Endothelial cell of umbilical vein (primary cell): ENCODE results near the gene TLR1. TPM values are rescaled to one million over a fixed set of nuclear protein-coding genes. Genes with fewer than 3 reads are reported as not detected.
"Not testable (repeated sequence)": the region's sequence is repeated elsewhere in the genome, so short reads cannot be mapped to it uniquely, and the experiment has no call there.

Experiments
- BruUV-seq: library from RNA; stranded (reverse); fragments of 400-500 nt; replicated peaks from 2 replicates; lab custom pipeline; 2021; lab: Mats Ljungman, UMichigan
- CTCF ChIA-PET: fragments of 300-600, 350-600 bp; sonication (Branson Sonifier 250); formaldehyde crosslinking; loops from one replicate; lab custom pipeline; 2021; ENCODE audit warnings: antibody characterized with exemption, inconsistent platforms; lab: Charles Lee
- POLR2A ChIA-PET: fragments of 300-600, 350-600 bp; sonication (Branson Sonifier 250); formaldehyde crosslinking; loops from one replicate; lab custom pipeline; 2021; ENCODE audit warnings: antibody characterized with exemption, inconsistent platforms; lab: Charles Lee
- DNase-seq: peaks from one replicate; pipeline ENCODE4 v3.0.0-alpha.2; 2011; ENCODE audit warnings: low read depth, low spot score
- FAIRE-seq: peaks from 2 replicates; lab custom pipeline; 2011; peaks lifted over from hg19 to GRCh38; lab: Jason Lieb, UNC
- H2AFZ ChIP-seq: 2 replicates; pipeline ENCODE4 v1.6.0; 2012; ENCODE audit warnings: low read depth, low read length, control low read depth, inconsistent platforms
- H3K27ac ChIP-seq: 2 replicates; pipeline ENCODE4 v1.5.1; 2011; ENCODE audit warnings: low read depth, mild to moderate bottlenecking, control low read depth, low read length, moderate library complexity; ENCODE audit not compliant: insufficient read depth
- H3K27me3 ChIP-seq, 2 experiments: 2 replicates each; pipeline versions ENCODE4 v1.6.0 to v1.6.1; 2011; ENCODE audit warnings: low read length in 2 of 2, mixed read lengths in 1 of 2; ENCODE audit not compliant: control insufficient read depth in 2 of 2, insufficient read depth in 2 of 2
- H3K36me3 ChIP-seq, 2 experiments: 2 replicates in 1 of 2; 3 replicates in 1 of 2; pipeline ENCODE4 v1.5.1; 2011; ENCODE audit warnings: low read length in 2 of 2, mild to moderate bottlenecking in 1 of 2, moderate library complexity in 1 of 2; ENCODE audit not compliant: control insufficient read depth in 2 of 2, insufficient read depth in 2 of 2; ENCODE audit errors: extremely low read depth in 1 of 2
- H3K4me1 ChIP-seq: 3 replicates; pipeline ENCODE4 v1.5.1; 2011; ENCODE audit warnings: mild to moderate bottlenecking, low read length; ENCODE audit not compliant: control insufficient read depth, insufficient read depth; ENCODE audit errors: extremely low read depth
- H3K4me2 ChIP-seq: 2 replicates; pipeline ENCODE4 v1.6.1; 2011; ENCODE audit warnings: low read length, control low read depth, mixed read lengths; ENCODE audit not compliant: insufficient read depth
- H3K4me3 ChIP-seq, 3 experiments: fragments of 200-600 bp in 1 of 3; sonication (generic), shearing (Covaris generic) in 1 of 3; replicated peaks in 1 of 3; 2 replicates each; pipeline ENCODE4 v1.5.1; 2011 to 2016; ENCODE audit warnings: control low read depth in 3 of 3, low read length in 3 of 3, mild to moderate bottlenecking in 2 of 3, inconsistent platforms in 1 of 3, low read depth in 1 of 3, moderate library complexity in 1 of 3; ENCODE audit not compliant: insufficient read depth in 1 of 3
- H3K79me2 ChIP-seq: 2 replicates; pipeline ENCODE4 v1.6.0; 2012; ENCODE audit warnings: low read length, inconsistent platforms; ENCODE audit not compliant: control insufficient read depth, insufficient read depth
- H3K9ac ChIP-seq: replicated peaks from 2 replicates; pipeline ENCODE3; 2011; ENCODE audit warnings: low read length, control low read depth; ENCODE audit not compliant: insufficient read depth; ENCODE audit errors: extremely low read depth
- H3K9me1 ChIP-seq: replicated peaks from 3 replicates; pipeline ENCODE4 v1.6.0; 2011; ENCODE audit warnings: mild to moderate bottlenecking, low read length; ENCODE audit not compliant: control insufficient read depth, insufficient read depth; ENCODE audit errors: extremely low read depth
- H3K9me3 ChIP-seq: replicated peaks from 2 replicates; pipeline ENCODE4 v1.5.1; 2012; ENCODE audit warnings: low read length, inconsistent platforms; ENCODE audit not compliant: control insufficient read depth, insufficient read depth
- H4K20me1 ChIP-seq: replicated peaks from 2 replicates; pipeline ENCODE3; 2011; ENCODE audit warnings: mild to moderate bottlenecking, low read length; ENCODE audit not compliant: control insufficient read depth, insufficient read depth; ENCODE audit errors: extremely low read depth
- EZH2 ChIP-seq: IDR thresholded peaks from 2 replicates; pipeline ENCODE4 v1.6.1; 2012; ENCODE audit warnings: borderline replicate concordance, low read depth, mild to moderate bottlenecking, moderate library complexity, low read length, inconsistent platforms; ENCODE audit not compliant: severe bottlenecking
- FOS ChIP-seq: IDR thresholded peaks from 2 replicates; pipeline ENCODE4 v1.6.1; 2011; ENCODE audit warnings: mild to moderate bottlenecking, low read length, moderate library complexity, borderline replicate concordance; ENCODE audit not compliant: insufficient read depth
- GATA2 ChIP-seq: IDR thresholded peaks from 2 replicates; pipeline ENCODE4 v1.7.0; 2011; ENCODE audit warnings: low read depth, mild to moderate bottlenecking, moderate library complexity, mixed read lengths, low read length; ENCODE audit not compliant: insufficient read length, insufficient read depth
- JUN ChIP-seq: IDR thresholded peaks from 2 replicates; pipeline ENCODE4 v1.6.1; 2011; ENCODE audit warnings: borderline replicate concordance, low read depth; ENCODE audit not compliant: insufficient read length, insufficient read depth
- MAX ChIP-seq: IDR thresholded peaks from 2 replicates; pipeline ENCODE4 v1.6.1; 2011; ENCODE audit not compliant: insufficient read depth, insufficient read length
- MYC ChIP-seq: IDR thresholded peaks from one replicate; pipeline ENCODE4 v1.6.1; 2011; ENCODE audit warnings: mild to moderate bottlenecking, low read depth, low read length
- POLR2A ChIP-seq: IDR thresholded peaks from 2 replicates; pipeline ENCODE4 v1.6.1; 2012; ENCODE audit warnings: low read depth, mild to moderate bottlenecking, control low read depth, low read length
- POLR2AphosphoS5 ChIP-seq: IDR thresholded peaks from 2 replicates; pipeline ENCODE4 v1.6.1; 2012; ENCODE audit warnings: low read depth, mild to moderate bottlenecking, control low read depth, low read length, moderate library complexity; ENCODE audit not compliant: insufficient read depth
- dilution Hi-C: fragments of 300-500 bp; cut with MboI; formaldehyde crosslinking; loops from one replicate; pipeline ENCODE4 v1.15.0; 2019; ENCODE audit warnings: low sequenced_read_pairs; ENCODE audit not compliant: extremely low pct_ligation_motif_present
- intact Hi-C: fragments of 100-400 bp; cut with micrococcal nuclease; formaldehyde crosslinking; loops from one replicate; pipeline ENCODE4 v1.10.0; 2022
- polyA plus RNA-seq, 4 experiments: library from polyadenylated mRNA; depleted of rRNA in 3 of 4; stranded (reverse) in 3 of 4; unstranded in 1 of 4; fragments of >200 nt; gene quantifications; 2 replicates each; pipeline versions ENCODE4 v1.2.1 to v1.2.3, GENCODE V29; 2011 to 2012; ENCODE audit warnings: missing spikeins in 1 of 4
- total RNA-seq: library from RNA; stranded (reverse); gene quantifications from 2 replicates; pipeline ENCODE4 v1.2.3, GENCODE V29; 2021

The TLR1 gene
- total and polyA plus RNA-seq, 2 donors (not counting 3 experiments of a cell fraction or from before 2014, with no cell fraction given) = 0.81 to 2.7 TPM

GRCh38 chr4:38814386-38814785 is 9.8 kb upstream of the TLR1 start:
- dilution Hi-C loops = no loop called here
- no peak overlapping the region for H3K9ac ChIP-seq
- no peaks in the 10 kb centered on the region for H3K4me1 ChIP-seq
- TF ChIP-seq POLR2A (no peak), JUN (no peak), MAX (no peak), POLR2AphosphoS5 (no peak), FOS (no peak), EZH2 (no peak), MYC (no peak), GATA2 (no peak)
- H3K27ac ChIP-seq = no peak overlapping the region
- no peak overlapping the region for H2AFZ ChIP-seq
- no peak overlapping the region for H3K4me2 ChIP-seq
- DNase-seq (no peak), FAIRE-seq (peak; percentile 48)
- H4K20me1 ChIP-seq = no peaks in the 10 kb centered on the region
- POLR2A ChIA-PET = no interaction called here
- peaks cover 12 to 14% of the 10 kb centered on the region in 2 experiments for H3K27me3 ChIP-seq
- H3K36me3 ChIP-seq = no peaks in the 10 kb centered on the region
- BruUV-seq = no TSS peak
- no peaks in the 10 kb centered on the region for H3K79me2 ChIP-seq
- no peak overlapping the region for H3K4me3 ChIP-seq
- no peaks in the 10 kb centered on the region for H3K9me3 ChIP-seq
- no peaks in the 10 kb centered on the region for H3K9me1 ChIP-seq
- intact Hi-C loops = no loop called here
- CTCF ChIA-PET = interaction anchor here (1.4 kb wide), 1 partner anchor 10 kb away, joined by 3 read pairs; the partner anchor contains the start of gene TLR1

- H3K79me2 ChIP-seq = no peaks in the 10 kb centered on the region
- no peaks in the 10 kb centered on the region for H4K20me1 ChIP-seq
- no peak overlapping the region for H2AFZ ChIP-seq
- no peak for TF ChIP-seq EZH2
- TF ChIP-seq POLR2A = no peak
- no peak for TF ChIP-seq MYC
- TF ChIP-seq JUN = no peak
- no peak for TF ChIP-seq POLR2AphosphoS5
- TF ChIP-seq MAX = no peak
- DNase-seq = no peak
- H3K9ac ChIP-seq = no peak overlapping the region
- H3K27me3 ChIP-seq = peaks cover 7 to 9% of the 10 kb centered on the region in 2 experiments
- ChIA-PET POLR2A (no interaction called here), CTCF (interaction anchor here (0.6 kb wide), 1 partner anchor 50 kb away, joined by 3 read pairs; no protein-coding TSS in a partner anchor)
- H3K4me1 ChIP-seq = no peaks in the 10 kb centered on the region
- H3K9me1 ChIP-seq = no peaks in the 10 kb centered on the region
- no TSS peak for BruUV-seq
- dilution Hi-C loops (no loop called here), intact Hi-C loops (no loop called here)
- H3K9me3 ChIP-seq = no peaks in the 10 kb centered on the region
- no peak overlapping the region for H3K4me2 ChIP-seq
- no peaks in the 10 kb centered on the region for H3K36me3 ChIP-seq
- no peak overlapping the region for H3K4me3 ChIP-seq
- H3K27ac ChIP-seq = no peak overlapping the region
- no peak for FAIRE-seq
Observed at GRCh38 chr4:38811297-38811696, 6.7 kb upstream of the TLR1 start.

DNA sequence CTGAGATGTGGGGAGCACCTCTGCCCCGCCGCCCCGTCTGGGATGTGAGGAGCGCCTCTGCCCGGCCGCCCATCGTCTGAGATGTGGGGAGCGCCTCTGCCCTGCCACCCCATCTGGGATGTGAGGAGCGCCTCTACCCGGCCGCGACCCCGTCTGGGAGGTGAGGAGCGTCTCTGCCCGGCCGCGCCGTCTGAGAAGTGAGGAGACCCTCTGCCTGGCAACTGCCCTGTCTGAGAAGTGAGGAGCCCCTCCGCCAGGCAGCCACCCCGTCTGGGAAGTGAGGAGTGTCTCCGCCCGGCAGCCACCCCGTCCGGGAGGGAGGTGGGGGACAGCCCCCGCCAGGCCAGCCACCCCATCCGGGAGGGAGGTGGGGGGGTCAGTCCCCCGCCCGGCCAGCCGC is 2.9 kb upstream of the TLR1 start:
- H3K9ac ChIP-seq, H4K20me1 ChIP-seq, CTCF ChIA-PET, POLR2A ChIA-PET, H3K4me2 ChIP-seq, H3K9me1 ChIP-seq, intact Hi-C loops, dilution Hi-C loops, DNase-seq, H2AFZ ChIP-seq, H3K79me2 ChIP-seq, H3K27me3 ChIP-seq, FAIRE-seq, H3K27ac ChIP-seq, H3K9me3 ChIP-seq, H3K36me3 ChIP-seq, H3K4me3 ChIP-seq, BruUV-seq: not testable (repeated sequence)
- H3K4me1 ChIP-seq = peaks cover 19% of the 10 kb centered on the region
